DND-41 (cell line): ENCODE measurements around the gene MX2.

Experiments
- ATAC-seq: fragments of 200-7000 bp; cut with Tn5 transposase; 3 replicates; pipeline ENCODE4 v1.9.1; 2021; ENCODE audit warnings: low read depth; ENCODE audit not compliant: insufficient read depth
- DNase-seq: peaks from one replicate; pipeline ENCODE4 v3.0.0-alpha.2; 2020
- H2AFZ ChIP-seq: 2 replicates; pipeline ENCODE4 v1.6.0; 2012; ENCODE audit warnings: low read depth, low read length
- H3K27ac ChIP-seq: 2 replicates; pipeline ENCODE4 v1.5.1; 2012; ENCODE audit warnings: low read length, inconsistent platforms
- H3K27me3 ChIP-seq: fragments of 200-600 bp; sonication (generic); 2 replicates; pipeline ENCODE4 v1.6.0; 2012; ENCODE audit warnings: low read length, mild to moderate bottlenecking, inconsistent platforms; ENCODE audit not compliant: insufficient read depth, poor library complexity
- H3K36me3 ChIP-seq: 2 replicates; pipeline ENCODE4 v1.5.1; 2012; ENCODE audit warnings: low read length, inconsistent platforms; ENCODE audit not compliant: insufficient read depth
- H3K4me1 ChIP-seq: 2 replicates; pipeline ENCODE4 v1.5.1; 2012; ENCODE audit warnings: mild to moderate bottlenecking, low read length; ENCODE audit not compliant: insufficient read depth
- H3K4me2 ChIP-seq: 2 replicates; pipeline ENCODE4 v1.6.0; 2012; ENCODE audit warnings: mild to moderate bottlenecking, moderate library complexity, low read length, inconsistent platforms; ENCODE audit not compliant: insufficient read depth
- H3K4me3 ChIP-seq, 2 experiments: fragments of 200-600 bp in 1 of 2; shearing (Covaris generic) in 1 of 2; 2 replicates each; pipeline ENCODE4 v1.5.1; 2012 to 2016; ENCODE audit warnings: inconsistent platforms in 2 of 2, low read length in 2 of 2, mild to moderate bottlenecking in 2 of 2, low read depth in 1 of 2, moderate library complexity in 1 of 2
- H3K79me2 ChIP-seq: 2 replicates; pipeline ENCODE4 v1.6.0; 2012; ENCODE audit warnings: low read length, inconsistent platforms; ENCODE audit not compliant: insufficient read depth
- H3K9ac ChIP-seq: 2 replicates; pipeline ENCODE4 v1.6.0; 2012; ENCODE audit warnings: low read depth, mild to moderate bottlenecking, inconsistent platforms, low read length, moderate library complexity
- H3K9me3 ChIP-seq: 2 replicates; pipeline ENCODE4 v1.5.1; 2012; ENCODE audit warnings: low read length, moderate library complexity, mild to moderate bottlenecking, inconsistent platforms; ENCODE audit not compliant: insufficient read depth, severe bottlenecking
- H4K20me1 ChIP-seq: 2 replicates; pipeline ENCODE4 v1.6.0; 2012; ENCODE audit warnings: low read length; ENCODE audit not compliant: insufficient read depth
- CTCF ChIP-seq: IDR thresholded peaks from 2 replicates; pipeline ENCODE4 v1.5.1; 2012; ENCODE audit warnings: borderline replicate concordance, low read length, moderate library complexity, mild to moderate bottlenecking; ENCODE audit not compliant: poor library complexity, severe bottlenecking; ENCODE audit errors: extremely low read depth
- EZH2 ChIP-seq: IDR thresholded peaks from 3 replicates; pipeline ENCODE4 v1.6.1; 2012; ENCODE audit warnings: borderline replicate concordance, low read depth, mild to moderate bottlenecking, moderate library complexity, low read length, inconsistent platforms; ENCODE audit not compliant: severe bottlenecking

The MX2 gene

GRCh38 chr21:41451753-41452676 is 90.2 kb downstream of the MX2 start:
- no peak for ATAC-seq
- H3K4me2 ChIP-seq, result no peak overlapping the region

GRCh38 chr21:41453198-41453597 is 91.4 kb downstream of the MX2 start:
- ATAC-seq (no peak), DNase-seq (no peak)
- H2AFZ ChIP-seq, result no peak overlapping the region
- H4K20me1 ChIP-seq, result no peaks in the 10 kb centered on the region
- no peaks in the 10 kb centered on the region for H3K9me3 ChIP-seq
- no peak overlapping the region for H3K4me2 ChIP-seq
- H3K27ac ChIP-seq, result no peak overlapping the region
- H3K9ac ChIP-seq, result no peak overlapping the region
- H3K4me3 ChIP-seq, result no peak overlapping the region
- no peaks in the 10 kb centered on the region for H3K27me3 ChIP-seq
- no peak for TF ChIP-seq CTCF
- no peak for TF ChIP-seq EZH2
- H3K4me1 ChIP-seq, result no peaks in the 10 kb centered on the region
- H3K36me3 ChIP-seq, result no peaks in the 10 kb centered on the region
- no peaks in the 10 kb centered on the region for H3K79me2 ChIP-seq

More at GRCh38 chr21:41451753-41452676, 90.2 kb downstream of the MX2 start:
- no peak overlapping the region for H3K4me3 ChIP-seq
- H4K20me1 ChIP-seq, result no peaks in the 10 kb centered on the region
- H2AFZ ChIP-seq, result no peak overlapping the region
- no peaks in the 10 kb centered on the region for H3K27me3 ChIP-seq
- no peaks in the 10 kb centered on the region for H3K9me3 ChIP-seq
- no peak overlapping the region for H3K9ac ChIP-seq
- no peaks in the 10 kb centered on the region for H3K79me2 ChIP-seq
- no peak for DNase-seq
- no peak overlapping the region for H3K27ac ChIP-seq
- no peaks in the 10 kb centered on the region for H3K4me1 ChIP-seq
- TF ChIP-seq CTCF, result no peak
- no peak for TF ChIP-seq EZH2
- no peaks in the 10 kb centered on the region for H3K36me3 ChIP-seq

GRCh38 chr21:41453761-41454160 is 91.9 kb downstream of the MX2 start:
- Histone ChIP-seq H3K27me3 (no peaks in the 10 kb centered on the region), H3K4me3 (no peak overlapping the region), H2AFZ (no peak overlapping the region), H3K4me2 (no peak overlapping the region), H3K9me3 (no peaks in the 10 kb centered on the region), H3K36me3 (no peaks in the 10 kb centered on the region), H3K27ac (no peak overlapping the region), H3K4me1 (no peaks in the 10 kb centered on the region), H4K20me1 (no peaks in the 10 kb centered on the region), H3K9ac (no peak overlapping the region), H3K79me2 (no peaks in the 10 kb centered on the region)
- TF ChIP-seq EZH2 (no peak), CTCF (no peak)
- ATAC-seq (no peak), DNase-seq (no peak)
